Ascending aorta (tissue), 2 donors: ENCODE results near the gene IQGAP2. TPM values are rescaled to one million over a fixed set of nuclear protein-coding genes. Genes with fewer than 3 reads are reported as not detected.

ENCODE experiments used
- DNase-seq, 2 donors: peaks; one replicate each; pipeline ENCODE4 v3.0.0-alpha.2; 2019; ENCODE audit warnings: low spot score in 2 of 2
- H3K27ac ChIP-seq, 2 donors: fragments of 200-600 bp; sonication (generic); one replicate each; pipeline ENCODE4 v1.5.1; 2016 to 2017; ENCODE audit warnings: mild to moderate bottlenecking in 1 of 2
- H3K27me3 ChIP-seq: fragments of 200-600 bp; sonication (generic); one replicate; pipeline ENCODE4 v1.5.1; 2017
- H3K36me3 ChIP-seq, 2 donors: fragments of 200-600 bp; sonication (generic); one replicate each; pipeline ENCODE4 v1.5.1; 2016
- H3K4me1 ChIP-seq, 2 donors: fragments of 200-600 bp; sonication (generic); one replicate each; pipeline ENCODE4 v1.5.1; 2016 to 2017; ENCODE audit warnings: mild to moderate bottlenecking in 1 of 2
- H3K4me3 ChIP-seq, 2 donors: fragments of 200-600 bp; sonication (generic); one replicate each; pipeline ENCODE4 v1.5.1; 2016 to 2017; ENCODE audit warnings: mild to moderate bottlenecking in 1 of 2
- H3K9me3 ChIP-seq, 2 donors: fragments of 200-600 bp; sonication (generic); one replicate each; pipeline ENCODE4 v1.5.1; 2016
- intact Hi-C: fragments of 100-400 bp; cut with DNase I; formaldehyde crosslinking; loops from one replicate; pipeline ENCODE4 v1.15.1; 2023
- total RNA-seq: library from RNA; depleted of rRNA; stranded (reverse); fragments of >200 nt; gene quantifications from one replicate; pipeline ENCODE4 v1.1.0, GENCODE V29; 2016
- TF ChIP-seq, protein P1 (sequence below), 3 experiments: fragments of 200-600 bp in 2 of 3; fragments of 450-650 bp in 1 of 3; sonication (generic) in 2 of 3; IDR thresholded peaks; one replicate each; pipeline ENCODE4 v1.5.1; 2016 to 2019; ENCODE audit warnings: antibody characterized with exemption in 3 of 3, mild to moderate bottlenecking in 1 of 3, moderate library complexity in 1 of 3

Gene IQGAP2
- total RNA-seq, 1 donor from 2014 or later = 19.8 TPM

DNA sequence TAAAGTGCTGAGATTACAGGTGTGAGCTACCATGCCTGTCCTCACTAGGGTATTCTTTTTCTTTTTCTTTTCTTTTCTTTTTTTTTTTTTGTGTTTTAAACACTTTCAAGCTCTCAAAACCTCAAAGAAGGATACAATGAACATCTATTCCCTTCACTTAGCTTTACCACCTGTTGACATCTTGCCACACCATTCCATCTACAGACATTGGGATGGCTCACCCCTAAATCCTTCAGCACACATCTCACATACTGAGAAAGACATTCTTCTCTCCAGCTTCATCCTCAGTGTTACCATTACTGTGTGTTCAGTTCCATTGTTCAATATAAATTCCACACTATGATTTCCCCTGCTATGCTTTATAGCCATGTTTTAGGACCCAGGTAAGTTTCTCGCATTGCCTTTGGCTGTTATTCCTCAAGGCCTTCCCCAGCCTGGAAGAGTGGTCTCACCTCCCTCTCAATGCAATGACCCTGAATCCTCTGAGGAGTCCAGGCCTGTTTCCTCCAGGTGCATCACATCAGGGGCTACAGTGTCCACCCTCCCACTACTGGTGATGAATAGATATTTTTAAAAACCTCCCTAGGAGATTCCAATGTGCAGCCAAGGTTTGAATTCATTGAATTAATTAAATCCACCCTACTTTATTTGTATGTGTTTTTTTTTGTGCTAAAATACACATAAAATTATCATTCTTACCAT, 16.7 kb downstream of the IQGAP2 start:
- H3K4me1 ChIP-seq = no peaks in the 10 kb centered on the region
- no peaks in the 10 kb centered on the region for H3K27me3 ChIP-seq
- TF ChIP-seq, protein P1, sequence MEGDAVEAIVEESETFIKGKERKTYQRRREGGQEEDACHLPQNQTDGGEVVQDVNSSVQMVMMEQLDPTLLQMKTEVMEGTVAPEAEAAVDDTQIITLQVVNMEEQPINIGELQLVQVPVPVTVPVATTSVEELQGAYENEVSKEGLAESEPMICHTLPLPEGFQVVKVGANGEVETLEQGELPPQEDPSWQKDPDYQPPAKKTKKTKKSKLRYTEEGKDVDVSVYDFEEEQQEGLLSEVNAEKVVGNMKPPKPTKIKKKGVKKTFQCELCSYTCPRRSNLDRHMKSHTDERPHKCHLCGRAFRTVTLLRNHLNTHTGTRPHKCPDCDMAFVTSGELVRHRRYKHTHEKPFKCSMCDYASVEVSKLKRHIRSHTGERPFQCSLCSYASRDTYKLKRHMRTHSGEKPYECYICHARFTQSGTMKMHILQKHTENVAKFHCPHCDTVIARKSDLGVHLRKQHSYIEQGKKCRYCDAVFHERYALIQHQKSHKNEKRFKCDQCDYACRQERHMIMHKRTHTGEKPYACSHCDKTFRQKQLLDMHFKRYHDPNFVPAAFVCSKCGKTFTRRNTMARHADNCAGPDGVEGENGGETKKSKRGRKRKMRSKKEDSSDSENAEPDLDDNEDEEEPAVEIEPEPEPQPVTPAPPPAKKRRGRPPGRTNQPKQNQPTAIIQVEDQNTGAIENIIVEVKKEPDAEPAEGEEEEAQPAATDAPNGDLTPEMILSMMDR (IDR thresholded peaks at IDR 0.05) = no peak
- H3K4me3 ChIP-seq = no peak overlapping the region
- H3K27ac ChIP-seq = no peak overlapping the region
- no peak for DNase-seq
- intact Hi-C loops = no loop called here
- H3K36me3 ChIP-seq = no peaks in the 10 kb centered on the region
- H3K9me3 ChIP-seq = no peaks in the 10 kb centered on the region

DNA sequence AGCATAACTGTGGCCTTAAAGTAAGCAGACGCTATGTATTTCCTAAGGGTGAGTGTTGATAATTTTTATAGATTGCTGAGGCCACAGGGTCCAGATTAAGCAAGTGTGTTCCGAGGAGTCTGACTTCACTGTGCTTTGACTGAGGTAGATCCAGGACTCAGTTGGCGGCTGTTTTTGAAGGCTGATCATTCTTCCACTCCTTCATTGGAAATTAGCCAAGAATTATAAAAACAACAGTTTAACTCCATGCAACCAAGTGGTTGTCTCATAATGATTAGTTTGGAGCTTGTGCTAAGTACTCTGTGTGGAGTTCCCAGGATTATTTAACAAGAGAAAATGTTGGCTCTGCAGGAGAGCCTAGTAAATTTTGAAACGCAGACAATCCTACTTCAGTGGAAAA, 19.1 kb downstream of the IQGAP2 start:
- H3K4me3 ChIP-seq = no peak overlapping the region
- H3K9me3 ChIP-seq = no peaks in the 10 kb centered on the region
- H3K36me3 ChIP-seq = no peaks in the 10 kb centered on the region
- TF ChIP-seq, protein P1 (IDR thresholded peaks at IDR 0.05) = no peak
- intact Hi-C loops = no loop called here
- DNase-seq = no peak
- H3K27ac ChIP-seq = no peak overlapping the region
- H3K4me1 ChIP-seq = no peaks in the 10 kb centered on the region
- H3K27me3 ChIP-seq = no peaks in the 10 kb centered on the region

- Histone ChIP-seq H3K27ac (no peak overlapping the region), H3K4me1 (no peaks in the 10 kb centered on the region), H3K9me3 (no peaks in the 10 kb centered on the region), H3K36me3 (no peaks in the 10 kb centered on the region), H3K4me3 (no peak overlapping the region), H3K27me3 (no peaks in the 10 kb centered on the region)
- intact Hi-C loops = no loop called here
- no peak for DNase-seq
- TF ChIP-seq, protein P1 (IDR thresholded peaks at IDR 0.05) = no peak
These were observed 19.7 kb downstream of the IQGAP2 start for GRCh38 chr5:76422742-76423141.

- intact Hi-C loops = no loop called here
- no peaks in the 10 kb centered on the region for H3K36me3 ChIP-seq
- H3K9me3 ChIP-seq = no peaks in the 10 kb centered on the region
- H3K4me3 ChIP-seq = no peak overlapping the region
- TF ChIP-seq, protein P1 (IDR thresholded peaks at IDR 0.05) = no peak
- no peaks in the 10 kb centered on the region for H3K4me1 ChIP-seq
- no peak overlapping the region for H3K27ac ChIP-seq
- no peak for DNase-seq
- H3K27me3 ChIP-seq = no peaks in the 10 kb centered on the region
These were observed 22.1 kb downstream of the IQGAP2 start for GRCh38 chr5:76425146-76425545.

DNA sequence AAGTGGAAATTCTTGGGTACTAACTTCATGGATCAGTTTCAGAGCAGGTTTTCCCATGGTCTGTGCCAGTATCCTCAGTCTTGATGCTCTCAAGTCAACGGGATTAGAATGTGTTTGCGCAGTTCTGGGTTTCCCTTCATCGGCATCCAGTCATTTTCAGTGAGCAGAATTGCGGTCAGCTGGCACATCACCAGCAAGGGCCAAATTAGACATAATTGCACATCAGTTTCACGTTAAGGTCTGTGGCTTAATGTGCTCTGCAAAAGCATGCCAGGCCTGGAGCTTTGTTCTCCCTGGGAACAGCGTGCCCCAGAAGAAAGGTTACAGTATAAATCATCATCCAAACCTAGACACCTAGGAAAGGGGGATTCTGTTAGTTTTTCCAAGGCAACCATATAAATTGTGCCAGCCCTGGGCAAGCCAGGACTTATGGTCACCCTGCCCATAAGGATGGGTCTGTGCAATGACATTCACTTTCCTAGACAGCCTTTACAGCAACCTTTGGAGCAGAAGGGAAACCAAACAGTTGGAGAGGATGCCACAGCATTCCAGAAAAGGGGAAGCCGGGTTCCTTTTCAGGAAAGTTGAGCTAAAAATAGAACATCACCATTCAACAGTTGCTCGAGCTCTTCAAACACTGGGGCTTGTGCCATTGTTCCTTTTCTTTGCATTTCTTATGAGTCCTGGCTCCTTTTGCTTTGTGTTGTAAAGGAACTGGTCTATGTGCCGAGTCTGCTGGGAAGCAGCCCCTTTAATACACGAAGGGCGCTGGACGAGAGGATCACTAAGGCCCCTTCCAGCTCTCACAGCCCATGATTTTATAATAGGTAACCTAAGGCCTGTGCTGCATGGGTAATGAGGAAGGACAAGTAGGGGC, 23.1 kb downstream of the IQGAP2 start:
- intact Hi-C loops = no loop called here
- TF ChIP-seq, protein P1 (IDR thresholded peaks at IDR 0.05) = no peak
- H3K27ac ChIP-seq = no peak overlapping the region
- no peak for DNase-seq
- H3K27me3 ChIP-seq = no peaks in the 10 kb centered on the region
- no peak overlapping the region for H3K4me3 ChIP-seq
- no peaks in the 10 kb centered on the region for H3K36me3 ChIP-seq
- H3K4me1 ChIP-seq = no peaks in the 10 kb centered on the region
- H3K9me3 ChIP-seq = no peaks in the 10 kb centered on the region
